GM19099 (cell line): ENCODE data around the gene CSRP2.

Experiments
- POLR2A ChIP-seq: IDR thresholded peaks from 3 replicates; pipeline ENCODE4 v1.6.1; 2011; ENCODE audit warnings: low read depth; ENCODE audit not compliant: insufficient read length; ENCODE audit errors: extremely low read depth

The CSRP2 gene

DNA sequence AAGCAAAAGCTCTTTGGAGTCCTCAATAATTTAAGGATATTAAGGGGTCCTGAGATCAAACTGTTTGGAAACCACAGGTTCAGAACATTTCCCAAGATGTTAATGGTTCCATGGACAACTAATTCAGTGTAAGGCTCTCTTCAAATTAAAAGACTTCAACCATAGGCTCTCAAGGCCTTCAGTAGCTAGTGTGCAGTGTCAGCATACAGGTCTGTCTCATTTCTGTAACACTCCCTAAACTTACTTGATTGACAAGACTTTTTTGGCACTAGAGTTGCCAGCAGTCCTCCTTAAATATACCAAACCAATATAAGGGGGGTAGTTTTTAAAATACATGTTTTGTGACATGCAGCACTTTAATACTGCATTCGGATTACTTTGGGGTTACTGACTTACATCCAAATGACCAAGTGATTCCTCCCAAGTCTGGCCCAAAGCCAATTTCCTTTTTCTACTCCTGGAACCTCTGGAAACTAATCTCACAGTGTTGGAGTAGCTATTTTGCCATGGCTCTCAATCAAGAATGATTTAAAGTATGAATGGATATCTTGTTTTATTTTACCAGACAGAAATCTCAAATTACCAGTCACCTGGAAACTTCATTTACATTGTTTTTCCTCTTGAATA, 22.7 kb downstream of the CSRP2 start:
- TF ChIP-seq POLR2A, result no peak

DNA sequence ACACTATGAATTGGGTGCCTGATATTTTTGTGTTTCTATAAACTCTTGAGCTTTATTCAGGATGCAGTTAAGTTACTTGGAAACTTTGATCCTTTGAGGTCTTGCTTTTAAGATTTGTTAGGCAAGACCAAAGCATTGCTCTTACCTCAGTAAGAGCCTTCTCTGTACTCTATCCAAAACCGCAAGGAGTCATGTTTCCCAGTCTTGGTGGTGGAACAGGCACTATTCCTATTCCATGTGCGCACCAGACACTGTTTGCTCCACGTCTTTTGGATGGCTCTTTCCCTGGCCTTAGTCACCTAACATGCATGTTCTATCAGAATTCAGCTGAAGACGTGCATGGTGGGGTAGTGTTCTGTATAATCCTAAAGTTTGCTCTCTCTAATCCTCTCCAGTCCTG, 23.5 kb downstream of the CSRP2 start:
- no peak for TF ChIP-seq POLR2A

DNA sequence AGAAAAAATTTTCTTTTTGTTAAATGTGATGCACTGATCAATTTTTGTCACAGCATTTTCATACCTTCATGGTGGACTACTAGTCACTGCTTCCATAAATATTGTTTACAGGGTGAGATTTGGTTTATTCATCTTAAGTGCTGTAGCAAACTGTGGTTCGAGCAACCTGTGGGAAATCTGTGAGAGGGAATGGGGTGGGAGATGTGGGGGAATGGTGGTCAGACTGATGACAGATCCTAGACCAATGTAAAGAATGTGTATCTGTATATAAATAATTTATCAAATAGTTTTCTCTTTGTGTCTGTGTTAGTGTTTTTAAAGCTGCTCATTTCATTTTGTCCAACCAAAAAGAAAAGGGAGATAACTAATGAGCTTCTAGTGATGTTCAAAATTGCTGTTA, 26.7 kb downstream of the CSRP2 start:
- TF ChIP-seq POLR2A, result no peak

DNA sequence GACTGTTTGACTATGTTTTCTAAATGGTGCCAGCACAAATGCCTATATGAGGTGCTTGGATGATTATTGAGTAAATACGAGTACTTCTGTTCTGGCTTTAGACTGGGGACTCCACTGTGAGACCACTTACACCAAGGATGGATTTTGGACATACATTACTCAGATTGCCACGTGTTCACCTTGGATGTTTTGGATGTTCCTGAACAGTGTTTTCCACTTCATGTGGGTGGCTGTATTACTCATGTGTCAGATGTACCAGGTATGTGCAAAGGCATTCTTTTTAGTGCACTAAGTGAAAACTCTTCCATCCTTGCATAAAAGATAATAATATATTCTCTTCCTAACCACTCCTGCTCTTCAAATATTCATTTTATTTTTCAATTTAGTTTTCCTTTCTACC, 30.7 kb downstream of the CSRP2 start:
- no peak for TF ChIP-seq POLR2A

DNA sequence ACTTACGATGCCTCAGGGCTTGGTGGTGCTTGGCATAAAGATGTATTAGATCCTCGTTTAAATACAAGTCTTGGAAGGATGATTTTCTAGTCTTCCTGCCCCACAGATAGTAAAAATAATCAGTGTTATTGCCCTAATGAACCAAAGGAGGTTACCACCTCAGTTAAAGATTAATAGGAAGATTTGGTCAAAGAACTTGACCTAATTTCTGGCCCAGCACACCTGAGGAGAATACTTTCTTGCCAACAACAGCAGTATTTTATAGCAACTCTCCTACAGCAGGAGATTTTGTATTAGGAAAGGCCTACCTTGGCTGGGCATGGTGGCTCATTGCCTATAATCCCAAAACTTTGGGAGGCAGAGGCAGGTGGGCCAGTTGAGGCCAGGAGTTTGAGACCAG, 31.6 kb downstream of the CSRP2 start:
- TF ChIP-seq POLR2A, result no peak

DNA sequence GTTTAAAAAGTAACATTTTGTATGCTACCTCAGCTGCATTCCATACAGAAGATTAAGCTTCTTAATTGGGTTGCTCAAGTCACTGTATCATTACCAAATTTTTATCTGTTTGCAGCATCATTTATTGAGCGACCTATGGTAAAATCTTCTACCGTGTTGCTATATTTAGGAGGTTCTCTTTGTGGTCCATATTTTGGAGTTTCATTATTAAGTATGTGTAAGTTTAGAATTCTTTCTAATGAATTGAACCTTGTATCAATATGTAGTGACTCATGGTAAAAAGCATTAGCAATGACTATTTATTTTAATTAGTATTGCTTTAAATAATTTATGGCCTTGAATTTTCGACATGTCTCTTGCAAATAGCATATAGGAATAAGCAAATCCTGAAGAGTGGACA, 42.2 kb downstream of the CSRP2 start:
- no peak for TF ChIP-seq POLR2A

DNA sequence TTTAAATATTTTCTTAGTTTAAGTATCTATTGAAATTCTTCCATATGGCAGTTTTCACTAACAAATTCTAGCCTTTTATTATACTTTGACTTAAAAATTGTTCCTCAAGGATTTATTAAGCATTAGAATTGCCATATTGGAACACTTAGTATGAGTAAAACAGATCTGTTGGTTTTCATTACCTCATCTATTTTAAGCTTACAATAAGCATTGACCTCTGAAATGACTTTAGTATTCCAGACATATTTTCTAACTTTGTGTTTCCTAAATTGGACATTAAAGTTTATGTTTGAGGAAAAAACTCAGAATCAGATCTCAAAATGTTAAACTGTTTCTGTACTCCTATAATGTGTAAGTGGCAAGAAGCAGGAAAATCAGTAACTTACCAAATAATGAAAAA, 48.4 kb downstream of the CSRP2 start:
- TF ChIP-seq POLR2A, result no peak

DNA sequence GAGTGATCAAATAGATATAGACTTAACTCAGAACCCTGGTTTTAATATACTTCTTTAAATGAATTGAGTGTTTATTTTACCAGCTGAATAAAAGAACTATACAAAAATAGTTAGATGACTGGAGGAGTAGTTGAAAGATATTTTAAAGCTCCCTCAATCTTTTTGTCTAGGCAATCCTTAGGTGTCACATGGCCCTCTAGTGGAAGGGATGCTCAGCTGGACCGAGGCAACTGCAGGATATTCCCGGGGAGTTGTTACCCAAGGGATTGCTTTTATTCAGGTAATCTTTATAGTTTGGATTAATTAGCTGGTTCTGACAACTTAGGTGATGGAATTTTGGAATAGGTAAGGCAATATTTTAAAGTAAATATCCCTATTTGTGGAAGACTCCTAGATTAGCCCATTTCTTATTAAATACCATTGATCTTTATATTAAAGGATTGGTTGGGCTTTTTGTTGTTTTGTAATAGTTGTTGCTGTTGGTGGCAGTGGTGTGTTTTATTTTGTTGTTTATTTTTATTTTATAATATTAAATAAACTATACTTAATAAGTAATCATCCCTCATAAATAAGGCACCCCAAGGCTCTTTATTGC, 57.8 kb downstream of the CSRP2 start:
- no peak for TF ChIP-seq POLR2A

DNA sequence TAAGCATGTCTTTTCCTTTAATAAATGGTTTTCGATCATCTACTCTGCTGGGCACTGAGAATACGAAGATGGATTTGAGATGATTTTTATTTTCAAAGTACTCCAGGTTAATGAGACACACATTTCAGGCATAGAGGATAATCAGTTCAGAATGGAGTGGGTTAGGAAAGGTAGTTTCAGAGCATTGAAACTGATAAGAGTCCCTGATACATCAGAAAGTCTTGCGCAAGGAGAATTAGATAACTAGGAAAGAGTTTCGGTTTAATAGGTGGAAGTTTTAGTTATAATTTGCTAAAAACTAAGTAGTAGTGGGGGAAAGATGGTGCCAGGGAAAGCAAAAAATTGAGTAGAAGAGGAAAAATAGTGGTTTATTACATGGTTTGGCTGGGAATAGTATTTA, 64.8 kb downstream of the CSRP2 start:
- no peak for TF ChIP-seq POLR2A

DNA sequence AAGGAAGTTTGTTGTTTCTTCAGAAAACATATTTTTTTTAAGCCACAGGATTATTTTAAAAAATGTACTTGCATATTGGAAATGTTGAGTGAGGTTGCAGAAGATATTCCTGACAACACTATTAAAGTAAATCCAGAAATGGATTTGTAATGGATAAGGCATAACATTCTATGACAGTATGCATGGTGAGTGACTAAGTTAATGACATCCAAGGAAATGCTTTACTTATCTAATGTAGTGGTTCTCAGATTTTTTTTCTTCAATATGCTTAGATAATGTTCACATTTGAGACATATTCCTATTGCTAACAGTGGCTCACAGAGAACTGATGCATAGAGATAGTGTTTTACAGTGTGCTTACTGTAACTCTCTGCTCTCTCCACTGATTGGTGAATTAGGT, 65.6 kb downstream of the CSRP2 start:
- no peak for TF ChIP-seq POLR2A

DNA sequence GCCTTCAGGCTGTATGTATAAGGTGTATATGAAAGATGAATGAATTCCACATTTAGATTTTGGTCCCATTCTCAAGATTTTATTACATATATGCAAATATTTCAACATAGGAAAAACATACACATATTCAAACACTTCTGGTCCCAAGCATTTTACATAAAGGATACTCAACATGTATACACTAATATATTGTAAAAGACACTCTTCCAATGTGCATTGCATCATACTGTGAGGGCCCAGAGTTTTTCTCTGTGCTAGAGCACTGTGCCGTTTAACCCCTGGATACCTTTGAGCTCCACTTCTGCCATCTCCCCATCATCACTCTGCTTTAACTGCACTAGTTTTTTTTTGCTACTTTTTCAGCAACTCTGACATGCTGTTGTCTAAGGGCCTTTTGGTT, 66.8 kb downstream of the CSRP2 start:
- no peak for TF ChIP-seq POLR2A

DNA sequence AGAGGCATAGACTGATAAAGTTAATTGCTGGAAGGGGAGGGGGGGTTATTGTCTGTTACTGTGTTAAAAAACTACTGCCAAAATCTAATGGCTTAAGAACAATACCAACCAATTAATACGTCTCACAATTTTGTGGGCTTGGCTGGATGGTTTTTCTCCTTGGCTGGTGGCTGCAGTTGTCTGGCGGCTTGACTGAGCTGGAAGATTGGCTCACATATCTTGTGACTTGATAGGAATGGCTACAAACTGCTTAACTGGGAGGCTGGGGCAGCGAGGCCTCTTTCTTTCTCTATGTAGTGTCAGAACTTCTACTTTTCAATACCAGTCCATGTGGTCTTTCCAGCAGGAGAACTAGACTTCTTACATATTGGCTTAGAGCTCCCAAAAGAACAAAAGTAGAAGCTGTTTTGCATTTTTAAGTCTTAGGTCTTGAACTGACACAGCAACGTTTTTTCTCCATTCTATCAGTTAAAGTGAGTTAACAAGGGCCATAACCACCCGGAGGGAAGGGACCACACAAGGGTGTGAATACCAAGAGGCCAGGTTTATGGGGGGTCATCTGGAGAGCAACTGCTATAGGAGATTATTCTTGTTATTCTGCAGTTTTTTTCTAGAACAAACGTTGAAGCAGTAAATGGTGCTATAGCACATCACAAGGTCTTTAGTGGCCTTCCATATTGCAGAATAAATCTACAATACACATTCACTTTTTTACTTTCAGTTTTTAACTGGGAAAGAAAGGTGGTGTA, 68.0 kb downstream of the CSRP2 start:
- TF ChIP-seq POLR2A, result no peak
